RWPE2 (cell line): ENCODE results near the gene ATOH8.

Experiments used
- ATAC-seq: fragments of 200-7000 bp; cut with Tn5 transposase; 3 replicates; pipeline ENCODE4 v1.9.1; 2021; ENCODE audit warnings: low read depth
- DNase-seq: peaks from one replicate; pipeline ENCODE4 v3.0.0-alpha.2; 2020; ENCODE audit warnings: low spot score
- H3K27ac ChIP-seq: fragments of 450-650 bp; 2 replicates; pipeline ENCODE4 v1.5.1; 2017; ENCODE audit warnings: mild to moderate bottlenecking; ENCODE audit not compliant: poor library complexity, severe bottlenecking
- H3K27me3 ChIP-seq: fragments of 250-450 bp; sonication (Bioruptor Pico); 2 replicates; pipeline ENCODE4 v1.5.1; 2021; ENCODE audit warnings: mild to moderate bottlenecking, moderate library complexity; ENCODE audit not compliant: insufficient read depth, poor library complexity, severe bottlenecking
- H3K36me3 ChIP-seq: fragments of 250-450 bp; sonication (Bioruptor Pico); 2 replicates; pipeline ENCODE4 v1.5.1; 2020; ENCODE audit warnings: low read depth, mild to moderate bottlenecking, moderate library complexity
- H3K4me1 ChIP-seq: fragments of 250-450 bp; sonication (Bioruptor Pico); 2 replicates; pipeline ENCODE4 v1.5.1; 2021; ENCODE audit warnings: mild to moderate bottlenecking, moderate library complexity; ENCODE audit not compliant: insufficient read depth, poor library complexity, severe bottlenecking
- H3K4me3 ChIP-seq: fragments of 250-450 bp; sonication (Bioruptor Pico); 2 replicates; pipeline ENCODE4 v1.5.1; 2021; ENCODE audit warnings: mild to moderate bottlenecking, moderate library complexity; ENCODE audit not compliant: severe bottlenecking
- H3K9me3 ChIP-seq: fragments of 250-450 bp; sonication (Bioruptor Pico); 2 replicates; pipeline ENCODE4 v1.5.1; 2021; ENCODE audit warnings: mild to moderate bottlenecking, moderate library complexity; ENCODE audit not compliant: severe bottlenecking
- TF ChIP-seq, protein P1 (sequence below): fragments of 450-650 bp; IDR thresholded peaks from one replicate; pipeline ENCODE4 v1.5.1; 2017; ENCODE audit warnings: mild to moderate bottlenecking, moderate library complexity; ENCODE audit not compliant: poor library complexity, severe bottlenecking

Gene ATOH8

DNA sequence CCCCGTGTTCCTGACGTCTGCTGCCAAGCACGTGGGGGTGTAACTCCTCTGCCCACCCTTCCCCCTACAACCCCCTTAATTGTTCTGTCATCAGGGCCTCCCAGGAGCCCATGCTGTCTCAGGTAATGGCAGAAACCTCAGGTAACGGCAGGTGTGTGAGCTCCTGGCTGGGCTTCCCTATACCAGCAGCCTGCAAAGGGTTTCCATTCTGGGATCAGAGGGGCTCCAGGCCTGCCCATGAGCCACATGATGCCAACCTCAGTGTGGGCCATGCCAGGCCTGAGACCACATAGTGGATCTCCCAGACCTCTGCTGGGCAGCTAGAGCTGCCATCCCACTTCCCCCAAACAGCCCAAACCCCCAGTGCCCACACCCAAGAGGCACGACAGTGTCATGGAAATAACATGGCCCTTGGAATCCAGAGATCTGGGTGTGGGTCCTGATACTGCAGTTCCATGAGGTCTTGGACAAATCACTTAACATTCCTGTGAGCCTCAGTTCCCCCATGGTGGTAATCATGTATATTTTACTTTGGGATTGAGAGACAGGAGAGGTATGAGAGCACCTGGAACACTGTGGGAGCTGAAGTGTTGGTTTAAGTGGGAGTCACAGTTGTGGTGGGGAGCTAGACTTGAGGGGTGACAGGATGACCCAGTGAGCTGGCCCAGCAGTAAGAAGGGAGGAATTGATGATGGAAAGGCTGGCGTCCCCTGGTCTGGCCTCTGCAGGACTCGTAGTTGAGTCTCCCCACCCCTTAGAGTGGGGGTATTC, 59.6 kb downstream of the ATOH8 start:
- no peak overlapping the region for H3K27ac ChIP-seq
- H3K9me3 ChIP-seq, result no peaks in the 10 kb centered on the region
- no peaks in the 10 kb centered on the region for H3K27me3 ChIP-seq
- DNase-seq (no peak), ATAC-seq (no peak)
- TF ChIP-seq, protein P1, sequence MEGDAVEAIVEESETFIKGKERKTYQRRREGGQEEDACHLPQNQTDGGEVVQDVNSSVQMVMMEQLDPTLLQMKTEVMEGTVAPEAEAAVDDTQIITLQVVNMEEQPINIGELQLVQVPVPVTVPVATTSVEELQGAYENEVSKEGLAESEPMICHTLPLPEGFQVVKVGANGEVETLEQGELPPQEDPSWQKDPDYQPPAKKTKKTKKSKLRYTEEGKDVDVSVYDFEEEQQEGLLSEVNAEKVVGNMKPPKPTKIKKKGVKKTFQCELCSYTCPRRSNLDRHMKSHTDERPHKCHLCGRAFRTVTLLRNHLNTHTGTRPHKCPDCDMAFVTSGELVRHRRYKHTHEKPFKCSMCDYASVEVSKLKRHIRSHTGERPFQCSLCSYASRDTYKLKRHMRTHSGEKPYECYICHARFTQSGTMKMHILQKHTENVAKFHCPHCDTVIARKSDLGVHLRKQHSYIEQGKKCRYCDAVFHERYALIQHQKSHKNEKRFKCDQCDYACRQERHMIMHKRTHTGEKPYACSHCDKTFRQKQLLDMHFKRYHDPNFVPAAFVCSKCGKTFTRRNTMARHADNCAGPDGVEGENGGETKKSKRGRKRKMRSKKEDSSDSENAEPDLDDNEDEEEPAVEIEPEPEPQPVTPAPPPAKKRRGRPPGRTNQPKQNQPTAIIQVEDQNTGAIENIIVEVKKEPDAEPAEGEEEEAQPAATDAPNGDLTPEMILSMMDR, result no peak
- H3K4me1 ChIP-seq, result no peaks in the 10 kb centered on the region
- no peak overlapping the region for H3K4me3 ChIP-seq
- H3K36me3 ChIP-seq, result no peaks in the 10 kb centered on the region

DNA sequence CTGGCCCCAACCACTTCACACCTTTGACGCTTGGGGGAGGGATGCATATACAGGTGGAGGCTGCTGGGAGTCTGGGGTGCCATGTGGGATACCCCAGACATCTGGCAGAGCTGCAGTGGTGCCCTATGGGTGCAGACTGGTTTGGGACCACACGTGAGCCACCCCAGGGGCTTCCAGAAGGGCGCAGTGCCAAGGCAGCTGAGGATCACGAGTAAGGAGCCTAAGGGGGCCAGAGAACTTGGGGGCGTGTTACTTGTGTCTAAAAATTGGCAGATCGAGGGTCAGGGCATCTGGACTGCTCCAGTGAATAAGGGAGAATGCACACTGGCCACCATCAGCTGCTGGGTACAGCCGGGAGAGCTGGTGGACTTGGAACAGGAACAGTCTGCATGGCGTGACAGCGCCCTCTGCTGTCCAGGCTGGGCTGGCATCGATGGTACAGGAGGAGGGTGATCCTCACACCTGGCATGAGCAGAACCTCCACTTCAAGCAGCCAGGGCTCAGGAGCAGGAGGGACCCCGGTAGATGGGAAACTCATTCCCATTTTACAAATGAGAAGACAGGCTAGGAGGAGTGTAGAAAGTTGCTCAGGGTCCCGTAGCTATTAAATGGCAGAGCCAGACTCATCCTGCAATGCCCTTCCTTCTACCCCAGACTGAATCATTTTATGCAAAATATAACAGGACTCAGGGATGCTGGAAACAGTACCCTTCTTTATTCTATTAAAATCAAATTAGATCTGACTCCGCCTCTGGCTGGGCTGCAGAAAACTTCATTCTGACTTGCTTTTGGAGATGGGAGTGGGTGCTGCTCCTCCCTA, 60.4 kb downstream of the ATOH8 start:
- Histone ChIP-seq H3K27me3 (no peaks in the 10 kb centered on the region), H3K4me3 (no peak overlapping the region), H3K27ac (no peak overlapping the region), H3K4me1 (no peaks in the 10 kb centered on the region), H3K36me3 (no peaks in the 10 kb centered on the region), H3K9me3 (no peaks in the 10 kb centered on the region)
- DNase-seq, result peak; percentile 81
- TF ChIP-seq, protein P1, result peak; percentile 89
- peak; percentile 98 for ATAC-seq

DNA sequence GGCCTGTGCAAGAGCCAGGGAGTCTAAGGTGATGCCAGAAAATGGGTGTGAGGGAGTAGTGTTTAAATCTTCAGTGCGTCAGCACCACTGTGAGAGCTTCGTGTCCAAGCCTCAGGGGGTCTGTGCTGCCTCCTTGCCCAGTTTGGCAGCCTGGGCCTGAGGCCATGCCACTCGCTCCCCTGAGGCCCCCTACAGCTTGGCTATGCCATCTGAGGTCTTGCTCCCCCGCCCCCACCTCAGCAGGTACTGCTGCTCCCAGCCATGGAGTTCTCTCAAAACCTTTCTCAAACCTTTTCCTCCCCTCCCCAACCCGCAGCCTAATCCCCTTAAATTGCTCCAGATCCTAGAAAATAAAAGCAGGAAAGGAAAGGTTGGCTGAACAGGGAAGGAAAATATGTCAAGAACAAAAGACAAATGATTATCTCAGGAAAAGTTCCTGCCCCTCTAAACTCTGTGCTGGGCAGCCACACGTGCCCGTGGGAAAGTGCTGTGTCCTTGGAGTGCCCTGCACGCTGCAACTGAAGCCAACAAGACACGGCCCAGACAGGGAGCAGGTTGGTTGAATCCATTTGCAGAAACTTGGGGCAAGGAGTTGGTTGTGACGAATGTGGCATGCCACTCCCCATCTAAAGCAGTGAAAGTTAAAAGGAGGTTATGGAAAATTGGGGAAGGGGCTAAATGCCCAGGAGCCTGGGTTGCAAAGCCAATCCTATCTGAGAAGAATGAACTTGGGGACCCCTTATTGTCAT, 61.2 kb downstream of the ATOH8 start:
- no peaks in the 10 kb centered on the region for H3K36me3 ChIP-seq
- H3K9me3 ChIP-seq, result no peaks in the 10 kb centered on the region
- no peaks in the 10 kb centered on the region for H3K27me3 ChIP-seq
- TF ChIP-seq, protein P1, result no peak
- H3K27ac ChIP-seq, result no peak overlapping the region
- DNase-seq (no peak), ATAC-seq (no peak)
- H3K4me3 ChIP-seq, result no peak overlapping the region
- H3K4me1 ChIP-seq, result no peaks in the 10 kb centered on the region

DNA sequence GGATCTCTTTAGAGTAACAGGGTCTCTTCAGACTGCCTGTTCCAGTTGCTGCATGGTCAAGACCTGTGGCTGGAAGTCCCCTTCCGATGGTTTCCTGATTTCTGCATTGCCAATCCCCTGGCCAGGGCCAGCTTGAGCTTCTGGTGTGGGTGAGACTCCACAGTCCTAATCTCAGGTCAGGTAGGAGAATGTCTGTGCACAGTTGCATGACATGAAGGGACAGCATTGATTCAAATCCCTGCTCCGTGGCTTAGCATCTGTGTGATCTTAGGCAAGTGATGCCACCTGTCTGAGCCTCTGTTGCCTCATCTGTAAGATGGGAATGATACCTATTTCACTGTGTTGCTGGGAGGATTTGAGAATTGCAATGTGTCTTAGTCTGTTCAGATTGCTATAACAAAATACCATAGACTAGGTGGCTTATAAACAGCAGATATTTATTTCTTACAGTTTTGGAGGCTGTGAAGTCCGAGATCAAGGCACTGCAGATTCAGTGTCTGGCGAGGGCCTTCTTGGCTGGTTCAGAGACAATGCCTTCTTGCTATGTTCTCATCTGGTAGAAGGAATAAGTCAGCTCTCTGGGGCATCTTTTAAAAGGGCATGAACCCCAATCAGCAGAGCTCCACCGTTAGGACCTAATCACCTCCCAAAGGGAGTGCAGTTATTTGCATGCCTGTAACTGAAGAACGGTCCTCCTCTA, 66.2 kb downstream of the ATOH8 start:
- Histone ChIP-seq H3K9me3 (no peaks in the 10 kb centered on the region), H3K27me3 (no peaks in the 10 kb centered on the region), H3K4me1 (no peaks in the 10 kb centered on the region), H3K4me3 (no peak overlapping the region), H3K36me3 (no peaks in the 10 kb centered on the region), H3K27ac (no peak overlapping the region)
- DNase-seq, result no peak
- TF ChIP-seq, protein P1, result no peak
- ATAC-seq, result no peak
